GM19452 (cell line): ENCODE measurements around the gene CD3E.

Experiments
- ATAC-seq: cut with Tn5 transposase; IDR thresholded peaks from one replicate; pipeline ENCODE4 v1.9.1; 2021; ENCODE audit not compliant: unreplicated experiment

CD3E gene

GRCh38 chr11:118322721-118323120 lies 18.2 kb downstream of the CD3E start:
- ATAC-seq, result no peak

GRCh38 chr11:118325283-118325682 lies 20.8 kb downstream of the CD3E start:
- no peak for ATAC-seq

GRCh38 chr11:118328745-118329144 lies 24.2 kb downstream of the CD3E start:
- ATAC-seq, result no peak

GRCh38 chr11:118334745-118335144 lies 30.2 kb downstream of the CD3E start:
- no peak for ATAC-seq

GRCh38 chr11:118338637-118339061 lies 34.1 kb downstream of the CD3E start:
- ATAC-seq, result no peak

- ATAC-seq, result no peak
Measured at GRCh38 chr11:118339281-118339961, 34.9 kb downstream of the CD3E start.

GRCh38 chr11:118340449-118340848 lies 35.9 kb downstream of the CD3E start:
- no peak for ATAC-seq

- no peak for ATAC-seq
Measured at GRCh38 chr11:118341261-118341660, 36.7 kb downstream of the CD3E start.

GRCh38 chr11:118341815-118342489 lies 37.4 kb downstream of the CD3E start:
- no peak for ATAC-seq

GRCh38 chr11:118342503-118343161 lies 38.1 kb downstream of the CD3E start, which contains the start of gene CD3D:
TSS of gene CD3D (minus strand) at chr11:118342705. CDS start at chr11:118342607, 98 bp downstream.
- ATAC-seq, result no peak

- ATAC-seq, result no peak
Measured at GRCh38 chr11:118343248-118343647, 38.7 kb downstream of the CD3E start.

GRCh38 chr11:118343981-118344515 lies 39.5 kb downstream of the CD3E start, which contains the start of gene CD3G:
TSS of gene CD3G (plus strand) at chr11:118344344. CDS start at chr11:118344424, 80 bp downstream.
- ATAC-seq, result no peak

GRCh38 chr11:118349475-118349874 lies 44.9 kb downstream of the CD3E start:
- no peak for ATAC-seq

- no peak for ATAC-seq
Measured at GRCh38 chr11:118353084-118353710, 48.7 kb downstream of the CD3E start.

- no peak for ATAC-seq
Measured at GRCh38 chr11:118358071-118358470, 53.5 kb downstream of the CD3E start.

- peak; percentile 77 for ATAC-seq
Measured at GRCh38 chr11:118359295-118359958, 54.9 kb downstream of the CD3E start, which contains the start of gene UBE4A. TSS of gene UBE4A (plus strand) at chr11:118359600. CDS start at chr11:118365081, 5,481 bp downstream.

GRCh38 chr11:118364956-118365615 lies 60.6 kb downstream of the CD3E start:
- no peak for ATAC-seq
